ENCODE results near the gene FAHD2A.
A peak's percentile ranks its signal among the peaks of the same experiment; 100 is the strongest.
"Not testable (repeated sequence)": the region's sequence is repeated elsewhere in the genome, so short reads cannot be mapped to it uniquely, and the experiment has no call there.

FAHD2A gene

DNA sequence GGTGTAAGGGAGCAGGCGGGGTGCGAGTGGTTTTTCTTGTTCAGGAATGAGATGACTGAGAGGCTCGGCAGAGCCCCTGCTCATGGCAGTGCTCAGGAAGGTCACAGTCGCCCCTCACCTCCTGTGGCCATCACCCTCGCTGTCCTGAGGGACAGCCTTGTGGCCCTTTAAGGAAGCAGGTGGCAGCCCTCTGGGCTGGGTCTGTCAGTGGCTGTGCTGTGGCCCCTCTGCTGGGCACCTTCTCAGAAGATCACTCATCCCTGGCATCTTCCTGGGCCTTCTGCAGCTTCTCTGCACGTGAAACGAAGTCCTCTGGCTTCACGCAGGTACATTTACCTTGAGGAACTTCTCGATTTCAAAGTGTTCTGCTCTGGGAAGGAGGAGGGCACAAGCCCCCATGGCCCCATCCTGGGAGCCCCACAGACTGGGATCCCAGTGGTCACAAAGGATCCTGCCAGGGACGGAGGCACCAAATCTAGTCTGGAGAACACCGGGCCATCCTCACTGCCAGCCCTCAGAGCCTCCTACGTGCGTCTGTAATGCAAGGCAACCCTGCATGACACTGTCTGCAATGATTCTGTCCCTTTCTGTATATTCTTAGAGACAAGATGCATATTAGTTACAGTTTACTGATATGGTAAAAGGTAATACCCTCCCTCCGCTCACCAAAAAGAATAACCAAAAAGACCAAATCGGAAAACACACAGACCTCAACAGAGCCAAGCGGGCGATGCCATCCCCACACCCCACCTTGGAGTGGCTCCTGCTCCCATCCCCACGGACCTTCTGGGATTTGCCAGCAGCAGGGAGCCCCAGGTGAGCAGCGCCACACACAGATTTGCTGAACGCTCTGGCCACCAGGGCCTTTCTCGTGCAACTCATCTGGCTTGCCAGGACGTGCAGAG is 25.9 kb upstream of the FAHD2A start:
- DNase-seq = no peak

DNA sequence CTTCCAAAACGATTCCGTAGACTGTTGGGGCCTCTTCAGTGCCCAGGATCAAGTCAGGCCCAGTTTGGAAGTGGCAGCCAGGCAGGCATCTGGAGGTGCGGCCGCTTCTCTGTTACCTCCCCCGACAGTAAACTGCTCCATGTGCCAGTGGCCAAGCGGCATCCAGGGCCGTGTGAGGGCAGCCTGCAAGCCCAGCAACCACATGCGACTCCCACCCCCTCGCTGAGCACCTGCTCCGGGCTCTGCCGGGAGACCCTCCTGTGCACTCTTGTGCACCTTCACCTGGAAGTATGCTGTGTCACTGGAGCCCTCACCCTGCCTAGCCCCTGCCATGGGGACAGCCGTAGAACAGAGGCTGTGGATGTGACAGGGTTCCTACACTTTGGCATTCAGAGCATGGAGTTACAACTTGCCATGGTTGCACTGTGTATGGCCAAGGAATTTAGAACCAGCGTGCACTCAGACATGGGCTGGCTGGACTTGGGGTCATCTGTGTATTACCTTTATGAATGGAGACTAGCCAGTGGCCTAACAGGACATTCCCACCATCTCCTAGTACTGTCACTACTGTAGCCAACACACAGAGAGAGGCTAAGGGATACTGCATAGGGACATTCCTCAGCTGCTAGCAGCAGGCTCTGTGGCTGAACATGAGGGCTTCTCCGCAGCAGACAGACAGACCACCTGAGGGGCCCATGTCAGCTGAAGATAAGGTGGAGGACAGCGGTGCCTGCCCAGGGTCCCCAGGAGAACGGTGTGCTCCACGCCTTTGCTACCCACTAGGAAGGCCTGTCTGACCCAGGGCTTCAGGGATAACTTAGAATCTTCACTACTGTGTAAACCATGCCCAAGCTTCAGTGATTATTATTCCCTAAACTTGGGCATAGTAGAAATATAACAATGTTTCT is 25.0 kb upstream of the FAHD2A start:
- DNase-seq = no peak

- DNase-seq = not testable (repeated sequence)
These were observed 24.2 kb upstream of the FAHD2A start for GRCh38 chr2:95378281-95378680.

DNA sequence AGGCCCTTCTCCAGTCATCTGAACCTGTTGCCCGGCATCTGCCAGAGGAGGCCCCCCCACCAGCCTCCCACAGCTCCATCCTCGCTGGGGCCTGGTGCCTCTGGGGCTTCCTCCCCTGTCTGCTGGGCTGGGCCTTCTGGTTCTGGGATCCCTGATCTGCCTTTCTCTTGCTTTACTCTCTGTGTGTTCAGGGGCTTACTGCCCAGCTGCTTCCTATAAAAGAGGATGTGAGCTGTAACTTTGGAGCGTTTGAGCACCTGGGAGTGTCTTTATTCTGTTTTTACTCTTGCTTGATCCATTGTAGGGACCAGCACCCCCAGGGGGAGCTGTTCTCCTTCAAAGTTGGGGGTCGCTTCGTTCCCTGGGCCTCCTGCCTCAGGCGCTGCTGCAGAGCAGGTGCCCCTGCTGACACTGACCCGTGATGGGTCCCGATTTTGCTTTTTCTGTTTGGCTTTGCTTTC is 23.1 kb upstream of the FAHD2A start:
- DNase-seq = no peak

DNA sequence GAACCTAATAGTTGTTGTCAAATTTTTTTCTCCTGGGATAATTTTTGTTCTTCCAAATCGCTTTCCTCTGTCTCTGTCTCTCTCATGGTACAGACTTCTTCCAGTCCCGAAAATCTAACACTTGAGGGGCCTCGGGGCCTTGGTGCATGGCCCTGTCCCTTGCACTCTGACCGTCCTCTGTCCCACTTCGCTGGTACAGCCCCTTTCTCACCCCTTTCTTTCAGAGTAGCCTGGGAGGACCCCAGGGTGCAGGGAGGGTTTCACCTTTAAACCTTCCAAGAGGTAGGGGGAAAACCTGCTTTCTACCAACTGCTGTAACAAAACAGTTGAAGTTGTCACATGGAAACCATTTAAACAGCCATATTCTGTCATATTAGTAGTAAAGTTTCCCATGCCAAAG is 22.2 kb upstream of the FAHD2A start:
- no peak for DNase-seq

GRCh38 chr2:95380731-95381130 is 21.8 kb upstream of the FAHD2A start:
- no peak for DNase-seq

- no peak for DNase-seq
These were observed 21.0 kb upstream of the FAHD2A start for GRCh38 chr2:95381212-95382191.

DNA sequence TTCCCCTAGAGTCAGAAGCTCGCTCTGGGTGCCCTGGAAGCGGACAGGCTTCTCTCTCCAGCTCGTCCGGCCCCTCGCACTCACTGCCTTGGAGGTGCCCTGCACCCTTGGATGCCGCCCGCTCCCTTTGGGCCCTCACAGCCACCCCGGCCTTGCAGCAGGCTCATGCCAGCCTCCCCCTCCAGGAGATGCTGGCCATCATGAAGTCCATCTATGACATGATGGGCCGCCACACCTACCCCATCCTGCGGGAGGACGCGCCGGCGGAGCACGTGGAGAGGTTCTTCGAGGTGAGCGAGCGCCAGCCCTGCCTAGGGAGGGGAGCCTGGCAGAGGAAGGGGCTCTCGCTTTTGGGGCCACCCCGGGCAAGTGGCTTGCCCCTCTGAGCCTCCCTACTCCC is 20.3 kb upstream of the FAHD2A start:
- no peak for DNase-seq

GRCh38 chr2:95382686-95383634 is 19.5 kb upstream of the FAHD2A start:
- DNase-seq = no peak

- DNase-seq = no peak
These were observed 18.9 kb upstream of the FAHD2A start for GRCh38 chr2:95383635-95384027.

GRCh38 chr2:95384854-95385569 is 17.5 kb upstream of the FAHD2A start:
- no peak for DNase-seq

- no peak for DNase-seq
These were observed 16.9 kb upstream of the FAHD2A start for GRCh38 chr2:95385570-95385984.

DNA sequence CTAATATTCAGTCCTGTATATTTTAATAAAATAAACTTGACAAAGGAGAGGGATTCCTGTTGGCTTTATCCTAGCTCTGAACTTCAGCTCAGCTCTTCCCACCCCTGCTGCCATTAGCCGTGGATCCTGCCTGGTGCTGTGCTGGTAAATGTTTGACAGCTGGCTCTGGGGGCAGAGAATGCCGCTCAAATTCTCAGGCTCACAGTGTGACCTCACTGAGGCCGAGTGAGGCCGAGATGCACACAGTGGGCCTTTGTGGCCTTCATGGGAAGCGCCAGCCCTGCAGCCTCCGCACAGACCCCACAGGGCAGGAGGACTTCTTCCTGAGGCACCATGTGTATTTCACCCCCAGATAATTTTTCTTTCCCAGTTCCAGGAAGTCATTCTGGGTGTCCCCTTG is 16.5 kb upstream of the FAHD2A start:
- DNase-seq = no peak

DNA sequence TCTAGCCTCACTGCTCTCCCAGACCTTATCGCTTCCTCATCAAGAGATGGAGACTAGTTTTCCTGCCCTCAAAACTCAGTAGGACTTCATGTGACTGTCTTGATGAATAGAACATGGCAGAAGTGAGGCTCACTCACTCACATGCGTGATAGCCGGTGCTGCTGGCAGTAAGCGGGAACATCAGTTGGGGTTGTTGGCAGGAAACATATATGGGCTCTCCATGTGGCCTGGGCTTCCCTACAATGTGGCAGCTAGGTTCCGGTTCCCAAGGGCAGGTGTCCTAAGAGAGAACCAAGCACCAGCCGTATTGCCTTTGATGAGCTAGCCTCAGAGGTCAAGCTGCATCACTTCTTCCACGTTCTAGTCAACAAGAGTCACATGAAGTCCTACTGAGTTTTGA is 15.2 kb upstream of the FAHD2A start:
- no peak for DNase-seq

- no peak for DNase-seq
These were observed 14.3 kb upstream of the FAHD2A start for GRCh38 chr2:95388091-95388692.

DNA sequence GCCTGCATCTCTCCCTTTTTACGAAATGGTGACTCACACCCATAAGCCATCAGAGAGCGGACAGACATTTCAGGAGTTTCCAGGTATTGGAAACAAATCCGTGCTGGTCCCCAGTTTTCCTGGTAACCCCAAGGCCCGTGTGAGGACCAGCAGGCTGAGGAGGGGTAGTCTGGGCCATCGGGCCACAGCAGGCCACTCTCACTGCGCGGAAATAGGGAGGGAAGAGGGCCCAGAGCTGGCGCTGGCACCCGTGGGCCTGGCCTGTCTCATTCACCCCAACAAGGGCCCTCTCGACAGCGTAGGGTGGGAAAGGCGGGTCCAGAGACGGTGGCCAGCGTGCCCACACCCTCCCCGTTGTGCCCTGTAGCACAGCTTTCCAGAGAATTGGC is 13.7 kb upstream of the FAHD2A start:
- no peak for DNase-seq

- peak; percentile 71 for DNase-seq
These were observed 13.0 kb upstream of the FAHD2A start for GRCh38 chr2:95389245-95390119.

DNA sequence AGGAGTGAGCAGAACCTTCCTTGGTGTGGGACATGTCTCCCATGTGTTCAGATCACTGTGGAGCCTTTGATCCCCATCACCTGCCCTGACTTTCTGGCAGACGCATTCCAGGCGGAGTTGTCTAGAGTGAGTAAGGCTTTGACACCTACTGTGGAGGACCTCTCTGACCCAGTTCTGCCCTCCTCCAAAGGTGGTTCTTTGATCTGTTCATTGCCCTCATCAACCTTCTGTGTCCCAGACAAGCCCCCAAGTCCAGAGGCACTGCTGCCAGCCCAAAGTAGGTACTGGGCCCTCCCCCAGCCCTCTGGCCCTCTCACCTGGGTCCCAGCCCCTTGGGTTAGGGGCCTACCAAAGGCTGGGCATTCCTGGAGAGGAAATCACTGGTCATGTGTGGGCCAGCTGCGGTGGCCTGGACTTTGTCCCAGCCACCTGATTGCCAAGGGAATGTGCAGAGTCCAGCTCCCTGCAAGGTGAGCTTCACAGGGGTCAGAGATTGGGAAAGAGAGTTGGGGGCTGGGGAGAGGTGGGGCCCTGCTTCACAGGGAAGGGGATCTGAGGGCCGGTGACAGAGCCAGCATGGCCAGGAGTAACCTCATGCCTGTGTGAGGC is 12.1 kb upstream of the FAHD2A start:
- no peak for DNase-seq

DNA sequence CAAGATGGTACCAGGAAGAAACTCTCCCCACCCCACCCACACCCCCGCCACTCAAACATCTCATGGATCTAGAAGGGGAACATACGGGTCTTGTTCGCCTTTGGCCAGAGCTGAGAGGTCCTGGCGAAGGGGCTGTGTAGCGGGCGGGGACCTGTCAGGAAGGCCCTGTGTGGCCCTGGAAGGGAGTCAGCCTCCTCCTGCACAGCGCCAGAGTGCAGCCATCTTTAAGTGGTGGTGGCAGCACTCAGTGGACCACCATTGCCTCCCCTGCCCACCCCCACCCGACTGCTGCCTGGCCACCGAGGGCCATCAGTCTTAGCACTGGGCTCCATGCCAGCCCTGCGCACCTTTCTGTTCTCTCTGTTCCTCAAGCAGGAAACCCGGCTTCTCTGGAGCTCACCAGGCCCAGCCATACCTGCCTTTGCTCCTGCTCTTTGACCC is 11.6 kb upstream of the FAHD2A start:
- no peak for DNase-seq
